ENCODE results near the gene CPS1.

DNA sequence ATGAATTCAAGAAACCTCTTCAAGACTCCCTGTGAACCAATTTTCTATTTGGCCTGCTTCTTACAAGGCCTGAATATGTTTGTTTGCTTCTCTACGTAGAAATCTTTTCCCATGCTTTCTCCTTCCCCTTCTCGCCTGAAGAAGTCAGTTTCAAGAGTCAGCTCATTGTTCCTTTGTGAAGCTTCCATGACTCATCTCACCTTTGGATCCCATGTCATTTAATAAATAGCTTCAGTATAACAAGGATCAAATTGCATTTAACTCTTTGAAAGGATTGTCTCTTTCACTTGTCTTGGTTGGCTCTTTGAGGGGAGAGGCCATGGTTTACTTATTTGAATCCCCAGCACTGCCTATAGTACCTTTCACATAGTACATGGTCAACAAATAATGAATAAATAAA lies 28.4 kb downstream of the CPS1 start:
- TF ChIP-seq, protein P1, sequence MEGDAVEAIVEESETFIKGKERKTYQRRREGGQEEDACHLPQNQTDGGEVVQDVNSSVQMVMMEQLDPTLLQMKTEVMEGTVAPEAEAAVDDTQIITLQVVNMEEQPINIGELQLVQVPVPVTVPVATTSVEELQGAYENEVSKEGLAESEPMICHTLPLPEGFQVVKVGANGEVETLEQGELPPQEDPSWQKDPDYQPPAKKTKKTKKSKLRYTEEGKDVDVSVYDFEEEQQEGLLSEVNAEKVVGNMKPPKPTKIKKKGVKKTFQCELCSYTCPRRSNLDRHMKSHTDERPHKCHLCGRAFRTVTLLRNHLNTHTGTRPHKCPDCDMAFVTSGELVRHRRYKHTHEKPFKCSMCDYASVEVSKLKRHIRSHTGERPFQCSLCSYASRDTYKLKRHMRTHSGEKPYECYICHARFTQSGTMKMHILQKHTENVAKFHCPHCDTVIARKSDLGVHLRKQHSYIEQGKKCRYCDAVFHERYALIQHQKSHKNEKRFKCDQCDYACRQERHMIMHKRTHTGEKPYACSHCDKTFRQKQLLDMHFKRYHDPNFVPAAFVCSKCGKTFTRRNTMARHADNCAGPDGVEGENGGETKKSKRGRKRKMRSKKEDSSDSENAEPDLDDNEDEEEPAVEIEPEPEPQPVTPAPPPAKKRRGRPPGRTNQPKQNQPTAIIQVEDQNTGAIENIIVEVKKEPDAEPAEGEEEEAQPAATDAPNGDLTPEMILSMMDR (conservative IDR thresholded peaks at IDR 0.05; ENCODE audit: low read length), result no peak
- no peak for TF ChIP-seq EZH2phosphoT487 (IDR thresholded peaks at IDR 0.05; ENCODE audit: borderline replicate concordance)
